Right cardiac atrium (tissue), 5 donors: ENCODE measurements around the gene EXOSC2. TPM values are rescaled to one million over a fixed set of nuclear protein-coding genes. Genes with fewer than 3 reads are reported as not detected.

Experiments used
- ATAC-seq, 2 donors: fragments of 200-7000 bp; cut with Tn5 transposase; one replicate each; pipeline versions ENCODE4 v1.8.0 to v1.9.1; 2020; ENCODE audit warnings: moderate library complexity in 2 of 2, mild to moderate bottlenecking in 1 of 2
- DNase-seq, 3 donors: peaks; one replicate each; pipeline ENCODE4 v3.0.0-alpha.2; 2020
- H3K27ac ChIP-seq: one replicate; pipeline ENCODE4 v1.5.1; 2013; ENCODE audit warnings: mild to moderate bottlenecking, low read length, control low read depth, moderate library complexity
- H3K27me3 ChIP-seq: one replicate; pipeline ENCODE4 v1.6.1; 2013; ENCODE audit not compliant: control insufficient read depth, insufficient read depth
- H3K4me1 ChIP-seq: one replicate; pipeline ENCODE4 v1.6.1; 2013; ENCODE audit warnings: low read length; ENCODE audit not compliant: control insufficient read depth, insufficient read depth
- H3K4me3 ChIP-seq: one replicate; pipeline ENCODE4 v1.5.1; 2013; ENCODE audit warnings: low read length, control low read depth
- H3K9me3 ChIP-seq: one replicate; pipeline ENCODE4 v1.6.1; 2013; ENCODE audit warnings: low read length; ENCODE audit not compliant: control insufficient read depth
- WGBS: extraction: QIAGEN DNeasy Blood & Tissue Kit; methylation state at CpG from one replicate; pipeline ENCODE4 v1.1.7; 2013; 5-methylcytosine and 5-hydroxymethylcytosine counted together
- intact Hi-C, 4 donors: fragments of 100-400 bp; cut with DNase I; formaldehyde crosslinking; loops; one replicate each; pipeline versions ENCODE4 v1.11.0 to v1.14.0; 2022 to 2023
- polyA plus RNA-seq: library from polyadenylated mRNA; stranded (reverse); fragments of 200-250 nt; gene quantifications from one replicate; pipeline ENCODE4 v1.2.3, GENCODE V29; 2013
- total RNA-seq, 4 donors: library from RNA; stranded (reverse); fragmentation: NEBNext Ultra II Directional; extraction: Animal tissue kit (Norgen Biotek cat#: 25700); gene quantifications; one replicate each; pipeline ENCODE4 v1.2.1, GENCODE V29; 2021
- donor health status: healthy with polysubstance abuse.
- donor health status: DM: no; HTN: yes; CAD: no.
- donor health status: DM: no; HTN: no; CAD: no.
- donor health status: DM: no; HTN: yes; CAD: no; lungs with severe emphysema.
- donor health status: DM: yes; HTN: yes; CAD: no.

EXOSC2 gene
- total and polyA plus RNA-seq, 5 donors = 11.0 to 17.9 (median 14.3) TPM

GRCh38 chr9:130668659-130669058 lies 24.9 kb upstream of the EXOSC2 start:
- no peaks in the 10 kb centered on the region for H3K27me3 ChIP-seq
- intact Hi-C loops = no loop called here

GRCh38 chr9:130669965-130670364 lies 23.6 kb upstream of the EXOSC2 start:
- Histone ChIP-seq H3K9me3 (no peaks in the 10 kb centered on the region), H3K4me3 (no peak overlapping the region), H3K27me3 (no peaks in the 10 kb centered on the region), H3K27ac (no peak overlapping the region), H3K4me1 (peaks cover 2% of the 10 kb centered on the region)
- intact Hi-C loops = no loop called here
- DNase-seq = no peak
- no peak for ATAC-seq
- 85% methylated on average over 4 of the region's 4 CpGs for WGBS

More at GRCh38 chr9:130668659-130669058, 24.9 kb upstream of the EXOSC2 start:
- 69% methylated on average over 12 of the region's 12 CpGs for WGBS
- Histone ChIP-seq H3K27ac (no peak overlapping the region), H3K9me3 (no peaks in the 10 kb centered on the region), H3K4me3 (no peak overlapping the region), H3K4me1 (peaks cover 5% of the 10 kb centered on the region)
- DNase-seq = no peak
- no peak for ATAC-seq

- intact Hi-C loops = no loop called here
- DNase-seq = no peak
- Histone ChIP-seq H3K27ac (no peak overlapping the region), H3K27me3 (no peaks in the 10 kb centered on the region), H3K4me3 (no peak overlapping the region), H3K9me3 (no peaks in the 10 kb centered on the region), H3K4me1 (peaks cover 2% of the 10 kb centered on the region)
- WGBS = 81% methylated on average over 6 of the region's 6 CpGs
- no peak for ATAC-seq
Observed at GRCh38 chr9:130670644-130671043, 22.9 kb upstream of the EXOSC2 start.

GRCh38 chr9:130672466-130672865 lies 21.1 kb upstream of the EXOSC2 start:
- Histone ChIP-seq H3K4me3 (no peak overlapping the region), H3K9me3 (no peaks in the 10 kb centered on the region), H3K27me3 (no peaks in the 10 kb centered on the region), H3K27ac (no peak overlapping the region), H3K4me1 (no peaks in the 10 kb centered on the region)
- DNase-seq (no peak), ATAC-seq (no peak)
- intact Hi-C loops = no loop called here
- 92% methylated on average over 8 of the region's 8 CpGs for WGBS

GRCh38 chr9:130672933-130673615 lies 20.5 kb upstream of the EXOSC2 start:
- DNase-seq = no peak
- Histone ChIP-seq H3K4me1 (no peaks in the 10 kb centered on the region), H3K27ac (no peak overlapping the region), H3K9me3 (no peaks in the 10 kb centered on the region), H3K27me3 (no peaks in the 10 kb centered on the region), H3K4me3 (no peak overlapping the region)
- intact Hi-C loops = no loop called here
- WGBS = 84% methylated on average over 12 of the region's 12 CpGs
- ATAC-seq = no peak

GRCh38 chr9:130675396-130675795 lies 18.2 kb upstream of the EXOSC2 start:
- 85% methylated on average over 13 of the region's 13 CpGs for WGBS
- intact Hi-C loops = no loop called here

GRCh38 chr9:130677252-130677651 lies 16.3 kb upstream of the EXOSC2 start:
- no peaks in the 10 kb centered on the region for H3K27me3 ChIP-seq
- no peak overlapping the region for H3K27ac ChIP-seq
- WGBS = 70% methylated on average over 7 of the region's 7 CpGs
- no peak overlapping the region for H3K4me3 ChIP-seq
- no peaks in the 10 kb centered on the region for H3K9me3 ChIP-seq
- ATAC-seq (no peak), DNase-seq (no peak)
- peaks cover 2% of the 10 kb centered on the region for H3K4me1 ChIP-seq
- intact Hi-C loops = no loop called here

More at GRCh38 chr9:130675396-130675795, 18.2 kb upstream of the EXOSC2 start:
- Histone ChIP-seq H3K4me1 (no peaks in the 10 kb centered on the region), H3K9me3 (no peaks in the 10 kb centered on the region), H3K27ac (no peak overlapping the region), H3K27me3 (no peaks in the 10 kb centered on the region), H3K4me3 (no peak overlapping the region)
- no peak for DNase-seq
- no peak for ATAC-seq

GRCh38 chr9:130680836-130681768 lies 12.5 kb upstream of the EXOSC2 start:
- no peaks in the 10 kb centered on the region for H3K27me3 ChIP-seq
- no peak overlapping the region for H3K27ac ChIP-seq
- WGBS = 2% methylated on average over 114 of the region's 116 CpGs
- DNase-seq (peak; percentile 86 to 90 (median 90)), ATAC-seq (peak; percentile 67 to 81)
- peaks cover 2% of the 10 kb centered on the region for H3K4me1 ChIP-seq
- H3K4me3 ChIP-seq = peak overlapping the region; percentile 50
- H3K9me3 ChIP-seq = no peaks in the 10 kb centered on the region
- intact Hi-C loops = loop anchor here in 2 of 4 donors (5.0 kb wide), 2 partner anchors 49 to 219 kb away; no protein-coding TSS in a partner anchor

- DNase-seq = peak in 1 of 3 donors; percentile 60
- WGBS = 1% methylated on average over 45 of the region's 45 CpGs
- H3K4me1 ChIP-seq = peaks cover 2% of the 10 kb centered on the region
- no peaks in the 10 kb centered on the region for H3K9me3 ChIP-seq
- no peaks in the 10 kb centered on the region for H3K27me3 ChIP-seq
- ATAC-seq = peak; percentile 22 to 32
- H3K27ac ChIP-seq = no peak overlapping the region
- peak overlapping the region; percentile 50 for H3K4me3 ChIP-seq
- intact Hi-C loops = loop anchor here (2.0 to 5.0 kb wide), 3 partner anchors 50 to 221 kb away; no protein-coding TSS in a partner anchor
Observed at GRCh38 chr9:130681769-130682420, 11.7 kb upstream of the EXOSC2 start.

- H3K27me3 ChIP-seq = no peaks in the 10 kb centered on the region
- intact Hi-C loops = loop anchor here (1.0 to 5.0 kb wide), 4 partner anchors 50 to 222 kb away; no protein-coding TSS in a partner anchor
- WGBS = 4% methylated on average over 22 of the region's 22 CpGs
Observed at GRCh38 chr9:130682421-130683121, 11.0 kb upstream of the EXOSC2 start.

More at GRCh38 chr9:130682421-130683121, 11.0 kb upstream of the EXOSC2 start:
- peak; percentile 80 to 89 (median 89) for DNase-seq
- Histone ChIP-seq H3K9me3 (no peaks in the 10 kb centered on the region), H3K27ac (no peak overlapping the region), H3K4me1 (peaks cover 2% of the 10 kb centered on the region), H3K4me3 (peak overlapping the region; percentile 50)
- peak; percentile 73 to 78 for ATAC-seq
